Spleen (tissue), 11 donors: ENCODE results near the gene AGBL3. TPM values are rescaled to one million over a fixed set of nuclear protein-coding genes. Genes with fewer than 3 reads are reported as not detected.
A peak's percentile ranks its signal among the peaks of the same experiment; 100 is the strongest.

Experiments
- DNase-seq: peaks from one replicate; pipeline ENCODE4 v3.0.0-alpha.2; 2020
- H3K27ac ChIP-seq, 8 donors: fragments of 200-600 bp; sonication (generic) in 7 of 8; 1 replicate in 4 of 8; 2 replicates in 4 of 8; pipeline versions ENCODE4 v1.5.0 to v1.8.0; 2016 to 2021; ENCODE audit warnings: inconsistent platforms in 4 of 8, mild to moderate bottlenecking in 4 of 8, moderate library complexity in 1 of 8
- H3K27me3 ChIP-seq, 7 donors: fragments of 200-600 bp; sonication (generic) in 6 of 7; replicated peaks in 1 of 7; 1 replicate in 4 of 7; 2 replicates in 3 of 7; pipeline versions ENCODE4 v1.5.0 to v1.8.0; 2016 to 2021; ENCODE audit warnings: inconsistent platforms in 3 of 7, mild to moderate bottlenecking in 1 of 7
- H3K36me3 ChIP-seq, 6 donors: fragments of 200-600 bp; sonication (generic) in 5 of 6; 1 replicate in 4 of 6; 2 replicates in 2 of 6; pipeline versions ENCODE4 v1.5.0 to v1.8.0; 2016 to 2021; ENCODE audit warnings: inconsistent platforms in 2 of 6
- H3K4me1 ChIP-seq, 6 donors: fragments of 200-600 bp; sonication (generic) in 5 of 6; 1 replicate in 3 of 6; 2 replicates in 3 of 6; pipeline versions ENCODE4 v1.5.0 to v1.8.0; 2016 to 2021; ENCODE audit warnings: inconsistent platforms in 3 of 6
- H3K4me3 ChIP-seq, 8 donors: fragments of 200-600 bp; sonication (generic) in 7 of 8; 1 replicate in 4 of 8; 2 replicates in 4 of 8; pipeline versions ENCODE4 v1.5.0 to v1.8.0; 2016 to 2021; ENCODE audit warnings: inconsistent platforms in 4 of 8, mild to moderate bottlenecking in 4 of 8, moderate library complexity in 2 of 8
- H3K9me3 ChIP-seq, 8 donors: fragments of 200-600 bp; sonication (generic) in 7 of 8; 1 replicate in 4 of 8; 2 replicates in 4 of 8; pipeline versions ENCODE4 v1.5.0 to v1.8.0; 2016 to 2021; ENCODE audit warnings: inconsistent platforms in 4 of 8
- POLR2A ChIP-seq, 3 donors: fragments of 450-650 bp; IDR thresholded peaks; one replicate each; pipeline ENCODE4 v1.5.1; 2017; ENCODE audit warnings: antibody characterized with exemption in 3 of 3, mild to moderate bottlenecking in 1 of 3
- POLR2AphosphoS5 ChIP-seq, 3 donors: sonication (generic); formaldehyde crosslinking; IDR thresholded peaks; one replicate each; pipeline ENCODE4 v1.5.1; 2017; ENCODE audit warnings: antibody characterized with exemption in 3 of 3
- WGBS, 5 donors: extraction: QIAGEN DNeasy Blood & Tissue Kit in 3 of 5; methylation state at CpG; one replicate each; pipeline versions ENCODE4 v1.1.5 to v1.1.7; 2013 to 2018; 5-methylcytosine and 5-hydroxymethylcytosine counted together
- intact Hi-C: fragments of 100-400 bp; cut with DNase I; formaldehyde crosslinking; loops from one replicate; pipeline ENCODE4 v1.15.0; 2023; ENCODE audit warnings: low total_unique reads
- polyA plus RNA-seq, 3 donors: library from polyadenylated mRNA; stranded (reverse); fragments of 200-250 nt; gene quantifications; one replicate each; pipeline ENCODE4 v1.2.1, GENCODE V29; 2013
- total RNA-seq, 7 donors: library from RNA; depleted of rRNA in 3 of 7; stranded (reverse); fragments of >200 nt in 3 of 7; fragmentation: NEBNext Ultra II Directional in 4 of 7; extraction: Animal tissue kit (Norgen Biotek cat#: 25700) in 4 of 7; gene quantifications; one replicate each; pipeline versions ENCODE4 v1.1.0 to v1.2.1, GENCODE V29; 2016 to 2021
- TF ChIP-seq, protein P1 (sequence below), 11 experiments: fragments of 200-600 bp in 7 of 11; fragments of 450-650 bp in 4 of 11; sonication (generic) in 4 of 11; IDR thresholded peaks in 8 of 11; conservative IDR thresholded peaks in 3 of 11; 1 replicate in 7 of 11; 2 replicates in 4 of 11; pipeline versions ENCODE4 v1.4.0 to v1.8.0; 2016 to 2021; ENCODE audit warnings: antibody characterized with exemption in 11 of 11, inconsistent platforms in 4 of 11, mild to moderate bottlenecking in 1 of 11
- donor health status: healthy with polysubstance abuse.
- donor health status: DM: no; HTN: no; CAD: no; lungs with moderate emphysema.
- donor health status: DM: no; HTN: no; CAD: no.
- donor health status: Bipolar disorder and iron deficiency.
- donor health status: healthy.
- donor health status: DM: no; HTN: no; CAD: no.
- donor health status: DM: yes; HTN: yes; CAD: no.

The AGBL3 gene
- total and polyA plus RNA-seq, 10 donors: 1.2 to 12.9 (median 4.9) TPM

DNA sequence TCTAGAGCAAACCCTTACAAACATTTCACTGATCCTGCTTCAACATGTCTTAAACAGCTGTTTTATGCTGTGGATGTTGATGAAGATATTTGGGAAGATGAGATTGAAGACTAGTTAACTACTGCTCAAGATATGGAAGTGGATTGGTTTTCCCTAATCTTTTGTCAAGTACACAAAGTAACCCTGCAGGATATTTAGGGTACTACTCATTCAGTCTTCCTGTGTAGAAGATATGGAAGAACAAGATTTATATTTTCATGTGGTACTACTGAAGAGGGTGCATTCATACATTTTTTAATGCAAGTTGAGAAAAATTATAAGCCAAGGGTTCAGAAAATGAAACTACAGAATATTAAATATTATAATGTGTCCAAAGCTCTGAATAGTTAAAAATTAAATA, 143.3 kb downstream of the AGBL3 start:
- TF ChIP-seq, protein P1, sequence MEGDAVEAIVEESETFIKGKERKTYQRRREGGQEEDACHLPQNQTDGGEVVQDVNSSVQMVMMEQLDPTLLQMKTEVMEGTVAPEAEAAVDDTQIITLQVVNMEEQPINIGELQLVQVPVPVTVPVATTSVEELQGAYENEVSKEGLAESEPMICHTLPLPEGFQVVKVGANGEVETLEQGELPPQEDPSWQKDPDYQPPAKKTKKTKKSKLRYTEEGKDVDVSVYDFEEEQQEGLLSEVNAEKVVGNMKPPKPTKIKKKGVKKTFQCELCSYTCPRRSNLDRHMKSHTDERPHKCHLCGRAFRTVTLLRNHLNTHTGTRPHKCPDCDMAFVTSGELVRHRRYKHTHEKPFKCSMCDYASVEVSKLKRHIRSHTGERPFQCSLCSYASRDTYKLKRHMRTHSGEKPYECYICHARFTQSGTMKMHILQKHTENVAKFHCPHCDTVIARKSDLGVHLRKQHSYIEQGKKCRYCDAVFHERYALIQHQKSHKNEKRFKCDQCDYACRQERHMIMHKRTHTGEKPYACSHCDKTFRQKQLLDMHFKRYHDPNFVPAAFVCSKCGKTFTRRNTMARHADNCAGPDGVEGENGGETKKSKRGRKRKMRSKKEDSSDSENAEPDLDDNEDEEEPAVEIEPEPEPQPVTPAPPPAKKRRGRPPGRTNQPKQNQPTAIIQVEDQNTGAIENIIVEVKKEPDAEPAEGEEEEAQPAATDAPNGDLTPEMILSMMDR (IDR thresholded peaks at IDR 0.05 in 8 of 11, conservative IDR thresholded peaks at IDR 0.05 in 3 of 11): no peak
- TF ChIP-seq POLR2AphosphoS5 (IDR thresholded peaks at IDR 0.05) (no peak), POLR2A (IDR thresholded peaks at IDR 0.05) (no peak)
- Histone ChIP-seq H3K4me1 (no peaks in the 10 kb centered on the region), H3K27me3 (no peaks in the 10 kb centered on the region), H3K36me3 (no peaks in the 10 kb centered on the region), H3K9me3 (peaks cover 0 to 16% (median 14%) of the 10 kb centered on the region in 8 donors), H3K27ac (no peak overlapping the region), H3K4me3 (no peak overlapping the region)
- DNase-seq: no peak
- intact Hi-C loops: no loop called here

DNA sequence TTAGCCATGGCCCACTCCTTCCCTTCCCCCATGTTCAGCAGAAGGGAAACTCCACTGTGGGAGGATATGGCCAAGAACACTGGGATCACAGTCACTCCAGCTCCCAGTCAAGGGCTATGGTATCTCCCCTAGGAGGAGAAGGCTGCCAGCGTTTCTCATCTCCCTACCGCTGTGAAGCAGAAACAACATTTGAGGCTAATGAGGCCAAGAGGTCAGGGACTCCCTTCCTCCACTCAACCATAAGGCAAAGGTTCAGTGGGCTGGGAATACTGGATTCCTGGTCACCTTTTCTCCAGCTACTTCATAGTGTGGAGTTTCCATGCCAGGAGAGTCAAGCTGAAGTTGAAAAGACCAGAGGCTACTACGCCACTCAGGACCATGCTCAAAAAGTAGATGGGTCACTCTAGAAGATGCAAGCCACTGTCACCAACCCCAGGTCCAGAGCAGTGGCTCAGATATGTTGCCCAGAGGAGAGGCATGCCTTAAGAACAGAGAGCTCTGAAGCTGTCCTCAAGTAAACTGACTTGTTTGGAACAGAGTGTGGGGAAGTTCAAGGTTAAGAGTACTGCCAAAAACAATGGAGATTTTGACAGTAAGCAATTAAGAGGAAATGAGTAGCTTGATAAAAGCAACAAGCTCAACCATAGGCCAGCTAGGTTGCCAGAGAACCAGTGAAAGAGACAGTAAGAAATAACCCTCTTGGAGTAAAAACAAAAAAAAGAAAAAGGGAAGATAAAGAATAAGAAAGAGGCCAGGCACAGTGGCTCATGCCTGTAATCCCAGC, 157.8 kb downstream of the AGBL3 start:
- Histone ChIP-seq H3K36me3 (no peaks in the 10 kb centered on the region), H3K9me3 (peaks cover 0 to 4% (median 0%) of the 10 kb centered on the region in 8 donors), H3K4me1 (peaks cover 14 to 49% (median 34%) of the 10 kb centered on the region in 6 donors), H3K27me3 (no peaks in the 10 kb centered on the region), H3K27ac (peak overlapping the region; percentile 1 to 97 (median 58)), H3K4me3 (no peak overlapping the region)
- WGBS, 5 donors: 64 to 90% (median 76%) methylated on average over 3 of the region's 3 CpGs
- DNase-seq: no peak
- TF ChIP-seq, protein P1 (IDR thresholded peaks at IDR 0.05 in 8 of 11, conservative IDR thresholded peaks at IDR 0.05 in 3 of 11): no peak
- TF ChIP-seq POLR2AphosphoS5 (IDR thresholded peaks at IDR 0.05) (no peak), POLR2A (IDR thresholded peaks at IDR 0.05) (no peak)
- intact Hi-C loops: loop anchor here (10.0 kb wide), 1 partner anchor 149 kb away; no protein-coding TSS in a partner anchor

DNA sequence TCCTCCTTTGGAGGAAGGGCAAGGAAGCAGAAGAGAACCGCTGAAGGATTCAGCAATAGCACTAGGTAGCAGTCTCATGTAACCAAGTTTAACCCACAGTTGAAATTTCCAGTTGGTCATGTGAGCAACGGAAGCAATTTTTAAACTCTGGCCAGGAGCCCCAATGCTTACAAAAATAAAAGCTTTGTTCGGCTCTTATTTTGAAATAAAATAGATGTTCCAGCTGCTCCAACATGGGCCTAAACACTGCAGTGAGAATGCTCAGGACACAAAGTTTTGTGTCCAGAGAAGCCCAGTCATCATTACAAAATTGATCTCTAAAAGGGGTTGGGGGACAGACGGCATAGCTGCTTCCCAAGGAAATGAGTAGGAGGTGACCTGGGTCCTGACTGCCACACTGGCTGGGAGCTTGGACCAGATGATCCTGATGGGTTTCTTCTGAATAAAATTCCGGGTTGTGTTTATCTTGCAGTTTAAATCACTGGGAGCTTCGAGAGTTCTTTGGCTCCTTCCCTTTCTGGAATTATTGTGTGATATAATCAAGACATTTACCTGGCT, 161.1 kb downstream of the AGBL3 start:
- Histone ChIP-seq H3K27me3 (no peaks in the 10 kb centered on the region), H3K4me3 (peak overlapping the region; percentile 39 to 77 (median 52)), H3K9me3 (no peaks in the 10 kb centered on the region), H3K27ac (peak overlapping the region; percentile 66 to 99 (median 96)), H3K4me1 (peaks cover 41 to 83% (median 68%) of the 10 kb centered on the region in 6 donors), H3K36me3 (peaks cover 0 to 12% (median 0%) of the 10 kb centered on the region in 6 donors)
- 0 to 5% (median 2%) methylated on average over 6 of the region's 6 CpGs for WGBS, 5 donors
- intact Hi-C loops: loop anchor here (10.0 kb wide), 1 partner anchor 153 kb away; no protein-coding TSS in a partner anchor
- no peak for DNase-seq
- TF ChIP-seq POLR2A (IDR thresholded peaks at IDR 0.05) (no peak), POLR2AphosphoS5 (IDR thresholded peaks at IDR 0.05) (peak in 1 of 3 donors; percentile 19)

DNA sequence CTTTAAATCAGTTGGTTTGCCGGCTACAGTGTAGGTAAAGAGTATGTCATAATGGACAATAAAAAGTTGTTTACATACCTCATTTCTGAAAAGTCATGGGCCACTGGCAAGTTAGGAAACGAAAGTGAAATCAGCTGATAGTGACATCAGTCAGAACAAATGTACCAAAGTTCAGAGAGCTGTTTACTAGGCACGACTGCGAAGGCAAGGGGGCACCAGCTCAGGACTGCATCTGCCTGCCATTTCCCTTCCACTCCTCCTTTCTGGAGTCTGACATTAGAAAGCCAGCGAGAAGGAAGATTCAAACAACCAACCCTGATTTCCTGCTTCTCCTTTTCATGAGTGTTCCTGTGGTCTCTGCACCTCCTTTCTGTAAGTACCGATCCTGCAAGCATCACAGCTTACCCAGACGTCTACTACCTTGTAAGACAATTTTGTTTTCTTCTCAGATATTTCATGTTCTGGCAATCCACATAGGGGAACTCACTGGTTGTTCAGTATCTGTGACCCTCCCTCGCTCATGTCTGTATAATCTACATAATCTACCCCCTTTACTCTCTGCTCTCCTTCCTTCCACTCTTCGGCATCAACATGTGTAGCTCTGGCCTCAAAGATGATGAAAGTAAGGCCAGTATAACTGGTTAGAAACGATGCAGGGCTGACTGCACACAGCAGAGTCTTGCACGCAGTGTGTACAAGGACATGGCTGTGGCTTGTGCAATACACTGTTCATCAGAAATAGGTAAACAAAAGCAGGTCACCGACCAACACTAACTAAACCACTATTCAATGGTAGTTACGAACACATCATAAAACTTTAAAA, 161.8 kb downstream of the AGBL3 start, which contains the start of gene TMEM140:
Gene TMEM140 (plus strand): TSS at position 174 of the 823 bp plus-strand sequence. CDS start 16,370 bp downstream, outside the sequence.
- intact Hi-C loops: loop anchor here (10.0 kb wide), 1 partner anchor 153 kb away; no protein-coding TSS in a partner anchor
- peak; percentile 86 for DNase-seq
- H3K4me1 ChIP-seq: peaks cover 42 to 89% (median 70%) of the 10 kb centered on the region in 6 donors

More for the DNA sequence above, 161.8 kb downstream of the AGBL3 start, which contains the start of gene TMEM140:
- peaks cover 0 to 19% (median 0%) of the 10 kb centered on the region in 6 donors for H3K36me3 ChIP-seq
- peak; percentile 48 to 99 (median 56) for TF ChIP-seq POLR2AphosphoS5 (IDR thresholded peaks at IDR 0.05)
- TF ChIP-seq POLR2A (IDR thresholded peaks at IDR 0.05): peak; percentile 63 to 96 (median 81)
- TF ChIP-seq, protein P1 (IDR thresholded peaks at IDR 0.05 in 8 of 11, conservative IDR thresholded peaks at IDR 0.05 in 3 of 11): peak in 2 of 11 experiments; percentile 22 to 30
- peak within 1 kb of the TSS; percentile 39 to 77 (median 52) for H3K4me3 ChIP-seq
- 1 to 4% (median 3%) methylated on average over 13 of the region's 13 CpGs for WGBS, 5 donors
- peak within 1 kb of the TSS; percentile 66 to 99 (median 96) for H3K27ac ChIP-seq
- H3K27me3 ChIP-seq: no peaks in the 10 kb centered on the region
- peaks cover 0 to 5% (median 2%) of the 10 kb centered on the region in 8 donors for H3K9me3 ChIP-seq
